GM12878 (cell line): ENCODE measurements around the gene SEMA4A. TPM values are rescaled to one million over a fixed set of nuclear protein-coding genes. Genes with fewer than 3 reads are reported as not detected.

Experiments
- ATAC-seq: fragments of 200-7000 bp; cut with Tn5 transposase; 3 replicates; pipeline ENCODE4 v1.9.1; 2020; ENCODE audit warnings: mild to moderate bottlenecking, moderate library complexity
- BruUV-seq: library from RNA; stranded (reverse); fragments of 400-500 nt; replicated peaks from 2 replicates; lab custom pipeline; 2021; lab: Mats Ljungman, UMichigan
- CTCF ChIA-PET: fragments of 300-600 bp; sonication (Branson Sonifier 250); formaldehyde crosslinking; extraction: SDS; loops from one replicate; lab custom pipeline; 2021; ENCODE audit warnings: inconsistent platforms; lab: Yijun Ruan, JAX
- POLR2A ChIA-PET: fragments of 350-600 bp; formaldehyde crosslinking; extraction: SDS; loops from one replicate; lab custom pipeline; 2021; ENCODE audit warnings: inconsistent platforms; lab: Charles Lee
- RAD21 ChIA-PET: fragments of 300-600 bp; sonication (Branson Sonifier 250); formaldehyde crosslinking; loops from one replicate; lab custom pipeline; 2023; ENCODE audit warnings: antibody characterized with exemption; ENCODE audit not compliant: unreplicated experiment; lab: Charles Lee
- SMC1A ChIA-PET: fragments of 300-600 bp; sonication (Branson Sonifier 250); formaldehyde crosslinking; loops from one replicate; lab custom pipeline; 2023; ENCODE audit not compliant: unreplicated experiment, uncharacterized antibody; lab: Charles Lee
- DNase-seq: peaks from one replicate; pipeline ENCODE4 v3.0.0-alpha.2; 2011; ENCODE audit warnings: low read depth, low spot score
- FAIRE-seq: peaks from 3 replicates; lab custom pipeline; 2011; peaks lifted over from hg19 to GRCh38; lab: Jason Lieb, UNC
- H2AFZ ChIP-seq: 2 replicates; pipeline ENCODE4 v1.6.0; 2011; ENCODE audit warnings: low read depth, low read length, control low read depth; ENCODE audit not compliant: control insufficient read depth
- H3K27ac ChIP-seq: 2 replicates; pipeline ENCODE4 v1.5.1; 2011; ENCODE audit warnings: control low read depth; ENCODE audit not compliant: control insufficient read depth, insufficient read depth
- H3K27me3 ChIP-seq, 2 experiments: replicated peaks in 1 of 2; 2 replicates each; pipeline versions ENCODE4 v1.6.0 to v1.6.1; 2011; ENCODE audit warnings: low read length in 1 of 2; ENCODE audit not compliant: control insufficient read depth in 2 of 2, insufficient read depth in 2 of 2
- H3K36me3 ChIP-seq, 2 experiments: 2 replicates each; pipeline ENCODE4 v1.5.1; 2011; ENCODE audit warnings: low read length in 1 of 2; ENCODE audit not compliant: control insufficient read depth in 2 of 2, insufficient read depth in 2 of 2
- H3K4me1 ChIP-seq: 2 replicates; pipeline ENCODE4 v1.6.1; 2011; ENCODE audit warnings: mild to moderate bottlenecking, low read length, moderate library complexity, mixed read lengths; ENCODE audit not compliant: control insufficient read depth, insufficient read depth
- H3K4me2 ChIP-seq: 2 replicates; pipeline ENCODE4 v1.6.0; 2011; ENCODE audit warnings: control low read depth; ENCODE audit not compliant: control insufficient read depth, insufficient read depth
- H3K4me3 ChIP-seq: fragments of 200-600 bp; sonication (generic); 2 replicates; pipeline ENCODE4 v1.5.1; 2016
- H3K79me2 ChIP-seq: 2 replicates; pipeline ENCODE4 v1.6.0; 2011; ENCODE audit warnings: low read length; ENCODE audit not compliant: control insufficient read depth, insufficient read depth
- H3K9ac ChIP-seq: 2 replicates; pipeline ENCODE4 v1.8.0; 2011; ENCODE audit warnings: low read length, control low read depth, mixed read lengths; ENCODE audit not compliant: control insufficient read depth, insufficient read depth
- H3K9me3 ChIP-seq: replicated peaks from 3 replicates; pipeline ENCODE4 v1.5.1; 2011; ENCODE audit warnings: mild to moderate bottlenecking, low read length; ENCODE audit not compliant: control insufficient read depth, insufficient read depth
- H4K20me1 ChIP-seq: 2 replicates; pipeline ENCODE4 v1.6.0; 2011; ENCODE audit not compliant: control insufficient read depth, insufficient read depth
- BHLHE40 ChIP-seq, 2 experiments: fragments of 450-650 bp in 1 of 2; IDR thresholded peaks; 2 replicates each; pipeline ENCODE4 v1.6.1; 2011 to 2017; ENCODE audit warnings: low read depth in 2 of 2, borderline replicate concordance in 1 of 2, improper control_type of control experiment in 1 of 2, low read length in 1 of 2, mild to moderate bottlenecking in 1 of 2
- BMI1 ChIP-seq: fragments of 450-650 bp; IDR thresholded peaks from 2 replicates; pipeline ENCODE4 v1.6.1; 2016; ENCODE audit warnings: mild to moderate bottlenecking, moderate library complexity, borderline replicate concordance
- CBFB ChIP-seq: IDR thresholded peaks from 2 replicates; pipeline ENCODE4 v1.6.1; 2016; ENCODE audit warnings: antibody characterized with exemption, low read depth
- CREB1 ChIP-seq: IDR thresholded peaks from 2 replicates; pipeline ENCODE4 v1.6.1; 2012; ENCODE audit warnings: low read depth, mild to moderate bottlenecking, inconsistent platforms
- GATAD2B ChIP-seq: fragments of 450-650 bp; conservative IDR thresholded peaks from 2 replicates; pipeline ENCODE4 v1.6.1; 2017; ENCODE audit warnings: low read depth, mild to moderate bottlenecking, moderate library complexity
- KDM1A ChIP-seq: fragments of 200-600 bp; sonication (generic); IDR thresholded peaks from 2 replicates; pipeline ENCODE4 v1.6.1; 2016; ENCODE audit warnings: borderline replicate concordance
- MEF2B ChIP-seq: fragments of 450-650 bp; IDR thresholded peaks from 2 replicates; pipeline ENCODE4 v1.6.1; 2018; ENCODE audit warnings: mild to moderate bottlenecking, moderate library complexity; ENCODE audit not compliant: partially characterized antibody, poor library complexity, severe bottlenecking
- MXI1 ChIP-seq: fragments of 150-350 bp; IDR thresholded peaks from 2 replicates; pipeline ENCODE4 v1.6.1; 2011; ENCODE audit warnings: low read depth, mild to moderate bottlenecking, inconsistent platforms, low read length, improper control_type of control experiment
- NFYB ChIP-seq: IDR thresholded peaks from 2 replicates; pipeline ENCODE4 v1.6.1; 2011; ENCODE audit warnings: low read depth, mild to moderate bottlenecking, low read length, improper control_type of control experiment, moderate library complexity; ENCODE audit not compliant: insufficient read depth
- PAX5 ChIP-seq: IDR thresholded peaks from 2 replicates; pipeline ENCODE4 v1.6.1; 2011; ENCODE audit warnings: low read depth, low read length, borderline replicate concordance
- RCOR1 ChIP-seq: conservative IDR thresholded peaks from 2 replicates; pipeline ENCODE4 v1.6.1; 2012; ENCODE audit warnings: low read depth, low read length, improper control_type of control experiment
- RFX5 ChIP-seq: IDR thresholded peaks from 2 replicates; pipeline ENCODE4 v1.6.1; 2011; ENCODE audit warnings: low read depth, low read length, improper control_type of control experiment
- RUNX3 ChIP-seq: IDR thresholded peaks from 2 replicates; pipeline ENCODE4 v1.6.1; 2012; ENCODE audit warnings: low read length, inconsistent platforms
- TCF3 ChIP-seq: IDR thresholded peaks from 2 replicates; pipeline ENCODE4 v1.6.1; 2012; ENCODE audit warnings: low read depth, mild to moderate bottlenecking, low read length, borderline replicate concordance; ENCODE audit not compliant: insufficient read depth
- USF1 ChIP-seq: IDR thresholded peaks from 2 replicates; pipeline ENCODE4 v1.6.1; 2011; ENCODE audit warnings: borderline replicate concordance, low read depth, mild to moderate bottlenecking, moderate library complexity, mixed read lengths, low read length; ENCODE audit not compliant: insufficient read depth; ENCODE audit errors: extremely low read length
- WRNIP1 ChIP-seq: IDR thresholded peaks from 2 replicates; pipeline ENCODE4 v1.6.1; 2011; ENCODE audit warnings: low read depth, low read length, improper control_type of control experiment, borderline replicate concordance
- ZNF622 ChIP-seq: fragments of 450-650 bp; IDR thresholded peaks from 2 replicates; pipeline ENCODE4 v1.6.1; 2017; ENCODE audit warnings: mild to moderate bottlenecking, inconsistent platforms
- WGBS: methylation state at CpG from one replicate; pipeline ENCODE4 v1.1.6; 2016; ENCODE audit warnings: low lambda C conversion rate; ENCODE audit not compliant: insufficient replicate concordance, insufficient coverage; ENCODE audit errors: missing lambda C conversion rate; 5-methylcytosine and 5-hydroxymethylcytosine counted together
- in situ Hi-C: fragments of 300-500 bp; cut with MboI; formaldehyde crosslinking; loops from 9 replicates; pipeline ENCODE4 v1.14.3; 2018; ENCODE audit warnings: mixed read lengths
- intact Hi-C: fragments of 100-400 bp; cut with micrococcal nuclease; formaldehyde crosslinking; loops from one replicate; pipeline ENCODE4 v1.14.2; 2022; ENCODE audit not compliant: unreplicated experiment
- polyA plus RNA-seq, 11 experiments: library from polyadenylated mRNA; depleted of rRNA in 4 of 11; unstranded in 6 of 11; stranded (reverse) in 5 of 11; fragments of >200 nt; fragmentation: Nextera tagmentation in 4 of 11; fragmentation: Illumina TruSeq in 1 of 11; extraction: Ambion mirVana in 4 of 11; extraction: Trizol in 1 of 11; gene quantifications; 1 replicate in 1 of 11; 2 replicates in 10 of 11; pipeline versions ENCODE4 v1.2.1 to v1.2.3, GENCODE V29; 2011 to 2016; ENCODE audit warnings: inconsistent platforms in 2 of 11, missing spikeins in 2 of 11, low read depth in 1 of 11
- total RNA-seq, 4 experiments: library from RNA; depleted of rRNA in 3 of 4; stranded (reverse); fragments of >200 nt in 3 of 4; fragmentation: Illumina TruSeq in 1 of 4; extraction: Trizol in 1 of 4; gene quantifications; 2 replicates each; pipeline versions ENCODE4 v1.2.1 to v1.2.3, GENCODE V29; 2013 to 2021
- TF ChIP-seq, protein P1 (sequence below): fragments of 450-650 bp; IDR thresholded peaks from 2 replicates; pipeline ENCODE4 v1.6.1; 2017; ENCODE audit warnings: low read depth, mild to moderate bottlenecking, moderate library complexity

SEMA4A gene
- total and polyA plus RNA-seq, 10 of the 15 experiments (the other 5 are each of a cell fraction or from before 2014, with no cell fraction given), result 2.6 to 64.2 (median 32.8) TPM

DNA sequence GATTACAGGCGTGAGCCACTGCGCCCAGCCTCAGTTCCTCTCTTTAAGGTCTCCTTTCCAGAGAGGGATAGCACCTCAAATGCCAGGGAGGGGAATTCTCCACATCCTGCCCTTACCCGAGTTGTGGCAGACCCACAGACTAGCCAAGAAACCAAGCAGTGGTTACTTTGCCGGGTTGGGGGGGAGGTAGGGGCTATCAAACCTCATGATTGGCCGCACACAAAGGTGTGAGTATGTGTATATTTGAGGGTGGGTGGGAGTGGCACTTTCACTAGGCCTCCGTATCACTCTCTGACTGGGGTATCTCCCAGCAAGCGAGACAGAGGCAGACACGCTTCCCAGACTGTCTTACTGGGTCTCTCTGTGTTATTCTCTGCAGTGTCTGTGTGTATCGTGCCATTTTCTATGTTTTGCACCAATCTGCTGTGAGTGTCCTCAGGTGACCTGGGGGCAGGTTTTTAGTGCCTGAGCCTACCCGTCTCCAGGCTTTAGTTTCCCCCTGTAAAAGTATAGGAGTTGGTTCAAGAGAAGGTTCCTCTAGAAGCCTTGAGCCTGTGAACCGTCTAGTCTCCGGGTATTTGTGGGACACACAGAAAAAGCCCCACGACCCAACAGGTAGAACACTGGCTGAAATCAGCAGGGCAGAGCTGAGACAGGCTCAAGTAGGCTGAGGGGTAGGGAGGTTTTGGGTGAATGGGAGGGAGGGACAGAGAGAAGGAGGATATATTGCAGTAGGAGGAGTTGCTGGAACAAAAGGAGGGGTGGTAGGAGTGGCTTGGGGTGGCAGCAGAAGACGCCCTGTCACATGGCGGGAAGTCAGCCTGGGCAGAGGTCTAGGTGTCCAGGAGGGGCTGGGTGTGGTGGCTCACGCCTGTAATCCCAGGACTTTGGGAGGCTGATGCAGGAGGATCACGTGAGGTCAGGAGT is 28.6 kb upstream of the SEMA4A start:
- in situ Hi-C loops (no loop called here), intact Hi-C loops (no loop called here)
- ChIA-PET SMC1A (interaction anchor here (1.4 to 23.6 kb wide), 3 partner anchors 7 to 26 kb away, joined by 3 to 874 read pairs (median 92); partner anchors contain the start of gene LMNA), RAD21 (interaction anchor here (0.6 to 22.2 kb wide), 3 partner anchors 9 to 213 kb away, joined by 3 to 695 read pairs (median 105); partner anchors contain the start of genes CCT3 and LMNA), POLR2A (interaction anchor here (0.6 to 12.7 kb wide), 6 partner anchors 7 to 65 kb away, joined by 4 to 128 read pairs (median 41); partner anchors contain the start of gene LMNA), CTCF (interaction anchor here (0.7 to 25.7 kb wide), 6 partner anchors 11 to 58 kb away, joined by 3 to 1294 read pairs (median 32); partner anchors contain the start of gene LMNA)
- peak overlapping the region; percentile 94 for H3K27ac ChIP-seq
- FAIRE-seq (peak; percentile 69), ATAC-seq (peak; percentile 42), DNase-seq (peak; percentile 52)
- no peaks in the 10 kb centered on the region for H3K27me3 ChIP-seq
- 54% methylated on average over 17 of the region's 17 CpGs for WGBS
- H4K20me1 ChIP-seq, result no peaks in the 10 kb centered on the region
- peak overlapping the region; percentile 36; the same call in 1 of the 2 replicates for H3K9ac ChIP-seq
- no peaks in the 10 kb centered on the region for H3K9me3 ChIP-seq
- H3K79me2 ChIP-seq, result peaks cover 69% of the 10 kb centered on the region
- H3K36me3 ChIP-seq, result no peaks in the 10 kb centered on the region; a peak in 2 of 4 replicates
- H3K4me3 ChIP-seq, result peak overlapping the region; percentile 9; the same call in 1 of the 2 replicates
- peak overlapping the region; percentile 7; the same call in 1 of the 2 replicates for H2AFZ ChIP-seq
- H3K4me1 ChIP-seq, result peaks cover 79% of the 10 kb centered on the region
- peak overlapping the region; percentile 77 for H3K4me2 ChIP-seq
- TSS peak; percentile 97 for BruUV-seq
- TF ChIP-seq CBFB, result no peak
- no peak for TF ChIP-seq RCOR1
- peak; percentile 13 for TF ChIP-seq USF1
- 0 out of 2 replicates have a peak, but pooled peaks have one; percentile 11 for TF ChIP-seq BMI1
- TF ChIP-seq, protein P1, sequence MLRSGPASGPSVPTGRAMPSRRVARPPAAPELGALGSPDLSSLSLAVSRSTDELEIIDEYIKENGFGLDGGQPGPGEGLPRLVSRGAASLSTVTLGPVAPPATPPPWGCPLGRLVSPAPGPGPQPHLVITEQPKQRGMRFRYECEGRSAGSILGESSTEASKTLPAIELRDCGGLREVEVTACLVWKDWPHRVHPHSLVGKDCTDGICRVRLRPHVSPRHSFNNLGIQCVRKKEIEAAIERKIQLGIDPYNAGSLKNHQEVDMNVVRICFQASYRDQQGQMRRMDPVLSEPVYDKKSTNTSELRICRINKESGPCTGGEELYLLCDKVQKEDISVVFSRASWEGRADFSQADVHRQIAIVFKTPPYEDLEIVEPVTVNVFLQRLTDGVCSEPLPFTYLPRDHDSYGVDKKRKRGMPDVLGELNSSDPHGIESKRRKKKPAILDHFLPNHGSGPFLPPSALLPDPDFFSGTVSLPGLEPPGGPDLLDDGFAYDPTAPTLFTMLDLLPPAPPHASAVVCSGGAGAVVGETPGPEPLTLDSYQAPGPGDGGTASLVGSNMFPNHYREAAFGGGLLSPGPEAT, result peak; percentile 49; the same call in 1 of the 2 replicates
- TF ChIP-seq WRNIP1, result no peak
- 0 out of 2 replicates have a peak, but pooled peaks have one; percentile 33 for TF ChIP-seq NFYB
- TF ChIP-seq BHLHE40 (IDR thresholded peaks at IDR 0.05; ENCODE audit: borderline replicate concordance in 1 of 2, low read depth in 2 of 2, low read length in 1 of 2), result peak in 1 of 2 experiments; percentile 75; a peak in 2 of 4 replicates
- TF ChIP-seq TCF3, result no peak
- TF ChIP-seq KDM1A, result no peak
- TF ChIP-seq ZNF622, result no peak
- TF ChIP-seq MXI1, result 0 out of 2 replicates have a peak, but pooled peaks have one; percentile 42
- peak; percentile 69 for TF ChIP-seq RUNX3
- TF ChIP-seq CREB1, result no peak
- no peak for TF ChIP-seq RFX5
- peak; percentile 27 for TF ChIP-seq GATAD2B
- peak; percentile 11 for TF ChIP-seq MEF2B
- 0 out of 2 replicates have a peak, but pooled peaks have one; percentile 17 for TF ChIP-seq PAX5
